ENCODE measurements around the gene CWC22.
"Not testable (repeated sequence)": the region's sequence is repeated elsewhere in the genome, so short reads cannot be mapped to it uniquely, and the experiment has no call there.

The CWC22 gene

DNA sequence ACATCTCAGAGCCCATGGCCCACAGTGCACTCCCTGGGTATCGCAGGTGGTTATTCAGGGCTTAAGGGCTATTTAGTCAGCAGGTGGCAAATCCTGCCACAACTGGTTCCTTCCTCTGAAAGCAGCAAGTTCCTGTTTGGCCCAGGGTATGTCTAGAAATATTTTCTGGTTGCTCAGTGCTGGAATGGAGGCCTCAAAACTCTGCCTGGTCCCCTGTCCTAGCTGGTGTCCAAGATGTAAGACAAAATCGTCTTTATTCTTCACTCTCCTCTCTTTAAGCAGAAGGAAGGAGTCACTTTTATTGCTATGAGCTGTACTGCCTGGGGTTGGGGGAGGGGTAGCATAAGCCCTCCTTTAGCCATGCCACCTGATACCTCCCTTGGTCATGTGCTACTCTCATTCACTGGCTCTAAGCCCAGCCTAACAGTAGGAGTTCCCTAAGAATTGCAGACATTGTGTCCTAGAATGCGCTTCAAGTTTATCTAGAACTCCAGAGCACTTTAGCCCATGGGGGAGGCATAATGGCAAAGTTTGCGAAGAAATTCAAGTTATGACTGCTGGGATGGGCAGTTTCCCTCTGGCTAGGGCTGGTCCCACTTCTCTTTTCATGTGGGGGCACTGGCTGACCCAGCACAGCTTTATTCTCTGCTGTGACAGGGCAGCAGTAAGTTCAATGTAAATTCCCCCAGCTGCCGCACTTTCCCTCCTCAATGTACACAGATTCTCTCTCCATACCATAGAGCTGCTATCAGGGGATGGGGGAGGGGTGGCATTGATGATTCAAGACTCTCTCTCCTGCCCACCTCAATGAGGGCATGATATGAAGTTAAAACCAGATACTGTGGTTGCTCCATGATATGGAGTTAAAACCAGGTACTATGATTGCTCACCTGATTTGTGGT lies 27.1 kb upstream of the CWC22 start:
- Histone ChIP-seq H3K9ac (ENCODE audit: low read length in 5 of 5) (no peak overlapping the region), H3K4me3 (ENCODE audit: low read depth in 1 of 5, low read length in 5 of 5) (no peak overlapping the region), H3K4me1 (ENCODE audit: control insufficient read depth in 5 of 5, insufficient read depth in 5 of 5, low read length in 5 of 5) (no peaks in the 10 kb centered on the region), H3K36me3 (ENCODE audit: control insufficient read depth in 5 of 5, insufficient read depth in 5 of 5, low read length in 5 of 5) (no peaks in the 10 kb centered on the region), H3K27ac (ENCODE audit: low read depth, low read length) (no peak overlapping the region), H3K9me3 (ENCODE audit: control insufficient read depth in 5 of 5, low read length in 5 of 5) (peaks cover 0 to 5% (median 0%) of the 10 kb centered on the region in 5 donors), H3K27me3 (ENCODE audit: control insufficient read depth in 5 of 5, insufficient read depth in 4 of 5, low read length in 5 of 5) (peaks cover 0 to 2% (median 0%) of the 10 kb centered on the region in 5 donors)

- Histone ChIP-seq H3K4me1 (ENCODE audit: control insufficient read depth in 5 of 5, insufficient read depth in 5 of 5, low read length in 5 of 5) (no peaks in the 10 kb centered on the region), H3K27ac (ENCODE audit: low read depth, low read length) (no peak overlapping the region), H3K9ac (ENCODE audit: low read length in 5 of 5) (no peak overlapping the region), H3K27me3 (ENCODE audit: control insufficient read depth in 5 of 5, insufficient read depth in 4 of 5, low read length in 5 of 5) (peaks cover 0 to 2% (median 0%) of the 10 kb centered on the region in 5 donors), H3K36me3 (ENCODE audit: control insufficient read depth in 5 of 5, insufficient read depth in 5 of 5, low read length in 5 of 5) (no peaks in the 10 kb centered on the region), H3K4me3 (ENCODE audit: low read depth in 1 of 5, low read length in 5 of 5) (no peak overlapping the region), H3K9me3 (ENCODE audit: control insufficient read depth in 5 of 5, low read length in 5 of 5) (peaks cover 0 to 10% (median 3%) of the 10 kb centered on the region in 5 donors)
Measured at GRCh38 chr2:180029575-180029974, 22.5 kb upstream of the CWC22 start.

DNA sequence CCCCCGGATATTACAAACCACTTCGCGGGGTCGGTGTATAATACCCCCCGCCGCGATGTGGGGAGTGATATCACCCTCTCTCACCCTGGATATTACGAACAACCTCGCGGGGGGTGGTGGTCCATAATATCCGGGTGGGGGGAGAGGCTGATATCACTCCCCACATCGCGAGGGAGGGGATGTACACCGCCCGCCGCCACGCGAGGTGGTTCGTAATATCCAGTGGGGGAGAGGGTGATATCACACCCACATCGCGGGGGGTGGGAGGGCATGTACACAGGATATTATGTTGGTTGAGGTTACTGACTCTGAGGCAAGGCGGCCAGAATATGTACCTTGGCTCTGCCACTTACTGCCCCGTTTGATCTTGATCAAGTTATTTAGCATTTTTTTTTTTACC lies 14.8 kb upstream of the CWC22 start:
- Histone ChIP-seq H3K36me3 (ENCODE audit: control insufficient read depth in 5 of 5, insufficient read depth in 5 of 5, low read length in 5 of 5) (no peaks in the 10 kb centered on the region), H3K9ac (ENCODE audit: low read length in 5 of 5) (no peak overlapping the region), H3K4me3 (ENCODE audit: low read depth in 1 of 5, low read length in 5 of 5) (no peak overlapping the region), H3K4me1 (ENCODE audit: control insufficient read depth in 5 of 5, insufficient read depth in 5 of 5, low read length in 5 of 5) (peaks cover 0 to 2% (median 0%) of the 10 kb centered on the region in 5 donors), H3K27me3 (ENCODE audit: control insufficient read depth in 5 of 5, insufficient read depth in 4 of 5, low read length in 5 of 5) (no peaks in the 10 kb centered on the region), H3K9me3 (ENCODE audit: control insufficient read depth in 5 of 5, low read length in 5 of 5) (no peaks in the 10 kb centered on the region), H3K27ac (ENCODE audit: low read depth, low read length) (no peak overlapping the region)

GRCh38 chr2:180017784-180018183 lies 10.7 kb upstream of the CWC22 start:
- Histone ChIP-seq H3K4me1 (ENCODE audit: control insufficient read depth in 5 of 5, insufficient read depth in 5 of 5, low read length in 5 of 5) (peaks cover 0 to 8% (median 6%) of the 10 kb centered on the region in 5 donors), H3K9ac (ENCODE audit: low read length in 5 of 5) (no peak overlapping the region), H3K27ac (ENCODE audit: low read depth, low read length) (no peak overlapping the region), H3K9me3 (ENCODE audit: control insufficient read depth in 5 of 5, low read length in 5 of 5) (no peaks in the 10 kb centered on the region), H3K27me3 (ENCODE audit: control insufficient read depth in 5 of 5, insufficient read depth in 4 of 5, low read length in 5 of 5) (no peaks in the 10 kb centered on the region), H3K36me3 (ENCODE audit: control insufficient read depth in 5 of 5, insufficient read depth in 5 of 5, low read length in 5 of 5) (no peaks in the 10 kb centered on the region), H3K4me3 (ENCODE audit: low read depth in 1 of 5, low read length in 5 of 5) (no peak overlapping the region)

GRCh38 chr2:180016937-180017336 lies 9.8 kb upstream of the CWC22 start:
- Histone ChIP-seq H3K4me1 (ENCODE audit: control insufficient read depth in 5 of 5, insufficient read depth in 5 of 5, low read length in 5 of 5) (peaks cover 0 to 8% (median 6%) of the 10 kb centered on the region in 5 donors), H3K36me3 (ENCODE audit: control insufficient read depth in 5 of 5, insufficient read depth in 5 of 5, low read length in 5 of 5) (no peaks in the 10 kb centered on the region), H3K27ac (ENCODE audit: low read depth, low read length) (no peak overlapping the region), H3K4me3 (ENCODE audit: low read depth in 1 of 5, low read length in 5 of 5) (no peak overlapping the region), H3K27me3 (ENCODE audit: control insufficient read depth in 5 of 5, insufficient read depth in 4 of 5, low read length in 5 of 5) (no peaks in the 10 kb centered on the region), H3K9me3 (ENCODE audit: control insufficient read depth in 5 of 5, low read length in 5 of 5) (no peaks in the 10 kb centered on the region), H3K9ac (ENCODE audit: low read length in 5 of 5) (no peak overlapping the region)

DNA sequence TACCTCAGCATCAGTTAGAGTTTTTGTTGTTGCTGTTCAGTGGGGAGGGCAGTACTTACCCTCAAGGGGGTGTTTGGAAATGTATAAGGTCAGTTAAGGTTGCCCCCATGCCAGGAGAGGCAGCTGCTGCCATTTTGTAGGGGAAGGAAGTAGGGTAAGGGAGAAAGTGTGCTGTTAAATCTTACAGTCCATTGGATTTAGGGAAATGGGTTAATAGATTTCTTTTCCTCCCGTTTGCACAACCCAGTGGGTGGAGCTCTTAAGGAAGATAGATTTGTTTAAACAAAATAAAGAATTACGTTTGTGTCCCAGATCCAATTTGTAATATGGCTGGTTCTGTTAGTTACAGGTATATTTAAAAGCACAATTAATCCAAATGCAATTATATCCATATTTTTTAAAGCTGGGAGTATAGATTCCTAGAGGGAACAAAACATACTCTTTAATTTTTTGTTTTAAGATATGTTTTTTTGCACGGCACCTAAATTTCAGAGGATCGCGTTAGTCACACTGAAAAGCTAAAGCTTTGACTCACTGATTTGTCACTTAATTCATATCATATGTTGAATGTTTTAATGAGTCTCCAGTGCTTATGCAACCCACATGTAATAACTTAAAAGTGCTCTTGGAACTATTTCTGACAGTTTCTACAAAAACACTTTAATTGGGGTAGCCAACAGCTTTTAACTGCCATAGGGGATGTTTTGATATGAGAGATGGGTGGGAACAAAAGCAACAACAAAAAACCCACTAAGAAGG lies 9.0 kb upstream of the CWC22 start:
- H3K9ac ChIP-seq (ENCODE audit: low read length in 5 of 5), result no peak overlapping the region
- peaks cover 0 to 8% (median 6%) of the 10 kb centered on the region in 5 donors for H3K4me1 ChIP-seq (ENCODE audit: control insufficient read depth in 5 of 5, insufficient read depth in 5 of 5, low read length in 5 of 5)
- H3K9me3 ChIP-seq (ENCODE audit: control insufficient read depth in 5 of 5, low read length in 5 of 5), result no peaks in the 10 kb centered on the region
- H3K4me3 ChIP-seq (ENCODE audit: low read depth in 1 of 5, low read length in 5 of 5), result peak overlapping the region in 1 of 5 donors; percentile 23
- H3K27me3 ChIP-seq (ENCODE audit: control insufficient read depth in 5 of 5, insufficient read depth in 4 of 5, low read length in 5 of 5), result no peaks in the 10 kb centered on the region
- H3K27ac ChIP-seq (ENCODE audit: low read depth, low read length), result no peak overlapping the region
- no peaks in the 10 kb centered on the region for H3K36me3 ChIP-seq (ENCODE audit: control insufficient read depth in 5 of 5, insufficient read depth in 5 of 5, low read length in 5 of 5)

- no peaks in the 10 kb centered on the region for H3K36me3 ChIP-seq (ENCODE audit: control insufficient read depth in 5 of 5, insufficient read depth in 5 of 5, low read length in 5 of 5)
- no peak overlapping the region for H3K4me3 ChIP-seq (ENCODE audit: low read depth in 1 of 5, low read length in 5 of 5)
Measured at GRCh38 chr2:180012523-180012922, 5.4 kb upstream of the CWC22 start.

DNA sequence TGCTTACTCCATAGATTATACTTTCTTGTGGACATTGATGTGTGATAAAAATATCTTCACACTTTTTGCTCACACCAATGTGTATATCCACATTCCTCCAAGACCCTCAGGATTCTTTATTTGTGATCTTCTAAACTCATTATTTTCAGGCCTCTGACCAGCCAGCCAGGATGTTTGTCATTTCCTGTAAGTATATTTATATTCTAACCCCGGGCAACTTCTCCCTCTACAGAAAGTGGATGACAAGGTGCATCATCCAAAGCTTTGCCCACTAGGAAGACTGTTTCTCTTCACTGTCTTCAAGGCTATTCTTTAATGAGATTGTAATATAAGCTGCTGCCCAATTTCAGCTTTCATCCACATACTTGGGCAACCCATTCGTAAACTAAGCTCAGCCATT lies 3.6 kb upstream of the CWC22 start:
- Histone ChIP-seq H3K9ac (ENCODE audit: low read length in 5 of 5) (no peak overlapping the region), H3K27me3 (ENCODE audit: control insufficient read depth in 5 of 5, insufficient read depth in 4 of 5, low read length in 5 of 5) (no peaks in the 10 kb centered on the region), H3K4me1 (ENCODE audit: control insufficient read depth in 5 of 5, insufficient read depth in 5 of 5, low read length in 5 of 5) (peaks cover 5 to 14% (median 12%) of the 10 kb centered on the region in 5 donors), H3K27ac (ENCODE audit: low read depth, low read length) (no peak overlapping the region), H3K4me3 (ENCODE audit: low read depth in 1 of 5, low read length in 5 of 5) (no peak overlapping the region), H3K9me3 (ENCODE audit: control insufficient read depth in 5 of 5, low read length in 5 of 5) (no peaks in the 10 kb centered on the region), H3K36me3 (ENCODE audit: control insufficient read depth in 5 of 5, insufficient read depth in 5 of 5, low read length in 5 of 5) (no peaks in the 10 kb centered on the region)

More at GRCh38 chr2:180012523-180012922, 5.4 kb upstream of the CWC22 start:
- no peak overlapping the region for H3K27ac ChIP-seq (ENCODE audit: low read depth, low read length)
- no peaks in the 10 kb centered on the region for H3K9me3 ChIP-seq (ENCODE audit: control insufficient read depth in 5 of 5, low read length in 5 of 5)
- H3K9ac ChIP-seq (ENCODE audit: low read length in 5 of 5), result no peak overlapping the region
- peaks cover 0 to 8% (median 6%) of the 10 kb centered on the region in 5 donors for H3K4me1 ChIP-seq (ENCODE audit: control insufficient read depth in 5 of 5, insufficient read depth in 5 of 5, low read length in 5 of 5)
- no peaks in the 10 kb centered on the region for H3K27me3 ChIP-seq (ENCODE audit: control insufficient read depth in 5 of 5, insufficient read depth in 4 of 5, low read length in 5 of 5)

- Histone ChIP-seq H3K4me1 (ENCODE audit: control insufficient read depth in 5 of 5, insufficient read depth in 5 of 5, low read length in 5 of 5) (peaks cover 5 to 26% (median 21%) of the 10 kb centered on the region in 5 donors), H3K27ac (ENCODE audit: low read depth, low read length) (peak overlapping the region; percentile 99), H3K4me3 (ENCODE audit: low read depth in 1 of 5, low read length in 5 of 5) (peak overlapping the region; percentile 95 to 99 (median 99))
Measured at GRCh38 chr2:180006231-180006630, 866 bp downstream of the CWC22 start.

DNA sequence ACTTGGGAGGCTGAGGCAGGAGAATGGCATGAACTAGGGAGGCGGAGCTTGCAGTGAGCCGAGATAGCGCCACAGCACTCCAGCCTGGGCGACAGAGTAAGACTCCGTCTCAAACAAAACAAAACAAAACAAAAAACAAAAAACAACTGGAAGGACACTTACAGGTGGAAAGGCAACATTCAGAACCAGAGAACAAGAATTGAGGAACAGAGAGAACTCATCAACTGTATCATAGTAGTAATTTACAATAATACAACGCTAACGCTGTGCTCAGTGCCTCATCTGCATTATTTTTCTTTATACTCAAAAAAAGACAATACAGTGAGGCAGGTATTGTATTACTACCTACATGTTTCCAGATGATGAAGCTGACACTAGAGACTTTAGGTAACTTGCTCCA lies 1.6 kb downstream of the CWC22 start:
- Histone ChIP-seq H3K4me3 (ENCODE audit: low read depth in 1 of 5, low read length in 5 of 5) (peak overlapping the region in 4 of 5 donors; percentile 95 to 99 (median 99)), H3K4me1 (ENCODE audit: control insufficient read depth in 5 of 5, insufficient read depth in 5 of 5, low read length in 5 of 5) (peaks cover 5 to 26% (median 21%) of the 10 kb centered on the region in 5 donors)
- not testable (repeated sequence) for H3K36me3 ChIP-seq (ENCODE audit: control insufficient read depth in 5 of 5, insufficient read depth in 5 of 5, low read length in 5 of 5); H3K9me3 ChIP-seq (ENCODE audit: control insufficient read depth in 5 of 5, low read length in 5 of 5); H3K9ac ChIP-seq (ENCODE audit: low read length in 5 of 5); H3K27ac ChIP-seq (ENCODE audit: low read depth, low read length); H3K27me3 ChIP-seq (ENCODE audit: control insufficient read depth in 5 of 5, insufficient read depth in 4 of 5, low read length in 5 of 5)

More at GRCh38 chr2:180006231-180006630, 866 bp downstream of the CWC22 start:
- Histone ChIP-seq H3K27me3 (ENCODE audit: control insufficient read depth in 5 of 5, insufficient read depth in 4 of 5, low read length in 5 of 5) (no peaks in the 10 kb centered on the region), H3K9me3 (ENCODE audit: control insufficient read depth in 5 of 5, low read length in 5 of 5) (no peaks in the 10 kb centered on the region), H3K9ac (ENCODE audit: low read length in 5 of 5) (peak overlapping the region; percentile 95 to 99 (median 99)), H3K36me3 (ENCODE audit: control insufficient read depth in 5 of 5, insufficient read depth in 5 of 5, low read length in 5 of 5) (no peaks in the 10 kb centered on the region)
